ENCODE measurements around the gene VASN. TPM values are rescaled to one million over a fixed set of nuclear protein-coding genes. Genes with fewer than 3 reads are reported as not detected.

Gene VASN
- total RNA-seq, 1 experiment from 2014 or later: 5.4 TPM

DNA sequence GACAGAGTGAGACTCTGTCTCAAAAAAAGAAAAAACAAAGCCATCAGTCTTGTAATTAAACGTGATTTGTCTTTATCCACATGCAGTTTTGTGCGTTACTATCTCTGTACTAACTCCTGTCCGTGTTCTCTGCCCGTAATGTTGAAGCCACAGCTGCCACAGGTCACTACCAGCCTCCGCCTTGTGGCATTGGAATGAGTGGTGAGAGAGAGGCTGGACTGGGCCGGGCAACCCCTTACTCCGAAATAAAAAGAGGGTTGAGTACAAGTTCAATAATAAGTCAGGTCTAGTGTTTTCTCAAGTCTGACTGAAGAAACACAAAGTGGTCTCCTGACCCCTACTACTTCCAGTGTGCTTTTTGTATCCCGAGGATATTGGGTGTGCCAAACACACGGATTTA, 59.4 kb downstream of the VASN start:
- BruUV-seq (replicated peaks): no TSS peak
- no peak overlapping the region for H3K4me3 ChIP-seq (ENCODE audit: low read depth, low read length, poor library complexity, severe bottlenecking)
- TF ChIP-seq EZH2 (IDR thresholded peaks at IDR 0.05; ENCODE audit: borderline replicate concordance, low read depth, low read length, poor library complexity, severe bottlenecking): no peak
- TF ChIP-seq, protein P1, sequence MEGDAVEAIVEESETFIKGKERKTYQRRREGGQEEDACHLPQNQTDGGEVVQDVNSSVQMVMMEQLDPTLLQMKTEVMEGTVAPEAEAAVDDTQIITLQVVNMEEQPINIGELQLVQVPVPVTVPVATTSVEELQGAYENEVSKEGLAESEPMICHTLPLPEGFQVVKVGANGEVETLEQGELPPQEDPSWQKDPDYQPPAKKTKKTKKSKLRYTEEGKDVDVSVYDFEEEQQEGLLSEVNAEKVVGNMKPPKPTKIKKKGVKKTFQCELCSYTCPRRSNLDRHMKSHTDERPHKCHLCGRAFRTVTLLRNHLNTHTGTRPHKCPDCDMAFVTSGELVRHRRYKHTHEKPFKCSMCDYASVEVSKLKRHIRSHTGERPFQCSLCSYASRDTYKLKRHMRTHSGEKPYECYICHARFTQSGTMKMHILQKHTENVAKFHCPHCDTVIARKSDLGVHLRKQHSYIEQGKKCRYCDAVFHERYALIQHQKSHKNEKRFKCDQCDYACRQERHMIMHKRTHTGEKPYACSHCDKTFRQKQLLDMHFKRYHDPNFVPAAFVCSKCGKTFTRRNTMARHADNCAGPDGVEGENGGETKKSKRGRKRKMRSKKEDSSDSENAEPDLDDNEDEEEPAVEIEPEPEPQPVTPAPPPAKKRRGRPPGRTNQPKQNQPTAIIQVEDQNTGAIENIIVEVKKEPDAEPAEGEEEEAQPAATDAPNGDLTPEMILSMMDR (conservative IDR thresholded peaks at IDR 0.05; ENCODE audit: low read depth, low read length): no peak
- intact Hi-C loops (cut with micrococcal nuclease; ENCODE audit: unreplicated experiment): no loop called here
- H3K36me3 ChIP-seq (ENCODE audit: insufficient read depth, low read length, poor library complexity, severe bottlenecking): peaks cover 25% of the 10 kb centered on the region
- CTCF ChIA-PET: no interaction called here
- DNase-seq (ENCODE audit: low spot score): no peak
- H3K27me3 ChIP-seq (replicated peaks; ENCODE audit: insufficient read depth, low read depth, low read length, poor library complexity): no peaks in the 10 kb centered on the region
- no peak overlapping the region for H3K27ac ChIP-seq (ENCODE audit: low read depth, low read length, poor library complexity, severe bottlenecking)
- no peaks in the 10 kb centered on the region for H3K9me3 ChIP-seq (ENCODE audit: low read depth, low read length, poor library complexity, severe bottlenecking)
- peaks cover 9% of the 10 kb centered on the region for H3K4me1 ChIP-seq (ENCODE audit: insufficient read depth, low read length, poor library complexity, severe bottlenecking)
- POLR2A ChIA-PET (ENCODE audit: low non-redundant PET): no interaction called here

Other genes with a start within 250 kb of the VASN start
- 0.11 TPM in 1 of 2 replicates, not detected in the other for gene SRL, start 129.8 kb upstream of the VASN start, total RNA-seq (2021)
- 41.5 and 42.4 TPM in 2 replicates for gene TFAP4, start 98.8 kb upstream of the VASN start, total RNA-seq (2021)
- gene GLIS2, start 55.8 kb upstream of the VASN start, total RNA-seq (2021): 10.6 and 15.4 TPM in 2 replicates
- gene PAM16, start 20.5 kb upstream of the VASN start, total RNA-seq (2021): 89.7 and 90.3 TPM in 2 replicates
- 24.4 and 31.2 TPM in 2 replicates for gene CORO7, start 44.7 kb downstream of the VASN start, total RNA-seq (2021)
- gene DNAJA3, start 54.0 kb downstream of the VASN start, total RNA-seq (2021): 101 and 105 TPM in 2 replicates
- gene NMRAL1, start 102.8 kb downstream of the VASN start, total RNA-seq (2021): 85.8 and 98.8 TPM in 2 replicates
- 59.4 and 63.0 TPM in 2 replicates for gene HMOX2, start 104.5 kb downstream of the VASN start, total RNA-seq (2021)
- gene CDIP1, start 166.9 kb downstream of the VASN start, total RNA-seq (2021): 12.8 and 14.4 TPM in 2 replicates
- not detected in 2 replicates for gene C16orf96, start 184.5 kb downstream of the VASN start, total RNA-seq (2021)
- gene UBALD1, start 243.0 kb downstream of the VASN start, total RNA-seq (2021): 36.3 and 36.5 TPM in 2 replicates

Data from A673 (cell line).